T-helper 22 cell (primary cell): Measurements from ENCODE around the gene CAPRIN2.

Experiments
- DNase-seq: peaks from one replicate; pipeline ENCODE4 v3.0.0-alpha.2; 2020; ENCODE audit warnings: low read depth

CAPRIN2 gene

GRCh38 chr12:30764251-30764650 lies 9.5 kb upstream of the CAPRIN2 start:
- no peak for DNase-seq

DNA sequence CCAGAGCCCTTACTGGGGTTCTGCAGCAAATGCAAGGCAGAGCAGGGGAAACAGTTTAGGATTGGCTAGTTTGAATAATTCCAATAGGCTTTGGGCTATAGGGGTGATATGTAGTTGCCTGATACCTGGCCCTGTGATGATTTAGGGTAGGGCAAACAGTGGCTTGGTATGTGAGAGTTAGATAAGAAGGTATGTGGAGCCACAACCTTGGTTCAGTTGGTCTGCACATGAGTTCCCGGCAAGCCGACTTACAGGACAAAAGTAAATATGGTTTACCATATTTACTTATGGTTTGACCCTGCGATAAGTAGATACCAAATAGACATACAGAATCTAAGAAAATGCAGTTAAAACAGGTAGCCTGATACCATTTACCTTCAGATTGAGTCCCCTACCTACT lies 8.3 kb upstream of the CAPRIN2 start:
- DNase-seq = no peak

DNA sequence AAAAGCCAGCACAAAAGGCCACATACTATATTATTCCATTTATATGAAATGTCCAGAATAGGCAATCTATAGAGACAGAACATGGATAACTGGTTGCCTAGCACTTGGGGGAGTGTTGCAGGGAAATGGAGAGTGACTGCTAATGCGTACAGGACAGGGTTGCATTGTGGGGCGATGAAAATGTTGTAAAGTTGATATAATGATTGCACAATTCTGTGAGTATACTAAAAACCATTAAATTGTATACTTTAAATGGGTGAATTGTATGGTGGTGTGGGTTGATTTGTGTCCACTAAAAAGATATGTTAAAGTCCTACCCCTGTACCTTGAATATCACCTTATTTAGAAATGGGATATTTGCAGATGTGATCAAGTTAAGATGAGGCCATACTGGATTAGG lies 7.0 kb upstream of the CAPRIN2 start:
- no peak for DNase-seq

GRCh38 chr12:30757316-30757715 lies 2.6 kb upstream of the CAPRIN2 start:
- DNase-seq = no peak

DNA sequence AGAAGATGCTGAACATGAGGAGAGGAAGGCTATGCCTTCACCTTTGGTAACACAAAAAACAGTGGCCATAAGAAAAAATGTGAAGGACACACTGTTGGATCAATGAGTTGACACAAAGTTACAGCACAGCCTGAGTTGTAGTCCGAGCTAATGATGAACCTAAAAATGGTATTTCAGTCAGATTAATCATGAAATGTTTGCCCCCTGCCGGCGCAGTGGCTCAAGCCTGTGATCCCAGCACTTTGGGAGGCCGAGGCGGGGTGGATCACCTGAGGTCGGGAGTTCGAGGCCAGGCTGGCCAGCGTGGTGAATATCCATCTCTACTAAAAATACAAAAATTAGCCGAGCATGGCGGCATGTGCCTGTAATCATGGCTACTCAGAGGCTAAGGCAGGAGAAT lies 1.3 kb upstream of the CAPRIN2 start:
- DNase-seq = no peak

GRCh38 chr12:30755395-30755762 lies 628 bp upstream of the CAPRIN2 start:
- no peak for DNase-seq

GRCh38 chr12:30754383-30754749 lies 385 bp downstream of the CAPRIN2 start:
- DNase-seq = no peak

DNA sequence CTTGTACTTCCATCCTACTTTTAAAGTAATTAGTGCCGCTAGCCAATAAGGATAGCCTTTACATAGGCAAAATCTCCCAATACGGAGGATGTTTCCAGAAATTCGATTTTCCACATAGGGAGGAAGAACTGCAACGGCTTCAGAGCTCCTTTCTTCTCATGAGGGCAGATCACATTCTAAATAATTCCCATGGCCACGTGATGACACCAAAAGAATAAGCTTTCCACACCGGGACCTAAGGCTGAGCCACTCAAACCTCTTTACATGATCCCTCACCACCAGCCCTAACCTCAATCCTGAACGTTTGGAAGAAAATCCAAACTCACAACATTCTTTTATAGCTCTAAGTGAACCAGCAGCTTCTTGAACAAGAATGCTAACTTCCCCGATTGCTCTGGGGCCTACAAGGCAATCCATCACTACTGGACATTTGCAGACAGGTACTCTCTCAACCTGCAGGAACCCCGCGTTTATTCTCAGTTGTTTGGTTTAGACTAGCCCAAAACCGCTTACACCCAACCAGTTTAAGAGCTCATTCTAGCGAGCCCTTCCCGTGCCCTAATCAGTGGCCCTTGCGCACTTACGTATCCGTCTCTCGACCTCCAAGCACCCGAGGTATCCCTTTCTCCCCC lies 884 bp downstream of the CAPRIN2 start:
- DNase-seq = no peak

DNA sequence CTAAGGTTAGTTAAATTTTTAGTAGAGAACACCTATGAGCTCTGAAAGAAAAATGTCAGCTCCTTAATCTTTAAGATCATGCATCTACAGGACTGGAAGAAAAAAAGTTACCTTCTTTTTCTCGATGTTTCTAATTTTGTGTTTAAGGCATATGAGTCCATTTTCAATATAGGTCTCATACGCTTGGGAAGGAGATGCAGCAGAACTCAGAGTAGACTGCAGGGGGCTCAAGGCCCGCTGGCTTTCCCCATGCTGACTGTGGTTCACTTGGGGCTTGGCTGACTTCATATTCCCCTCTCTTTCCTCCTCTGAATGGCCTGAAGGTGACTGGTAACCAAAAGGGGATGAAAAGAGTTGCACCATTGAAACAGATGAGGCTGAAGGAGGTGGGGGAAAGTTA lies 1.5 kb downstream of the CAPRIN2 start:
- DNase-seq = no peak

DNA sequence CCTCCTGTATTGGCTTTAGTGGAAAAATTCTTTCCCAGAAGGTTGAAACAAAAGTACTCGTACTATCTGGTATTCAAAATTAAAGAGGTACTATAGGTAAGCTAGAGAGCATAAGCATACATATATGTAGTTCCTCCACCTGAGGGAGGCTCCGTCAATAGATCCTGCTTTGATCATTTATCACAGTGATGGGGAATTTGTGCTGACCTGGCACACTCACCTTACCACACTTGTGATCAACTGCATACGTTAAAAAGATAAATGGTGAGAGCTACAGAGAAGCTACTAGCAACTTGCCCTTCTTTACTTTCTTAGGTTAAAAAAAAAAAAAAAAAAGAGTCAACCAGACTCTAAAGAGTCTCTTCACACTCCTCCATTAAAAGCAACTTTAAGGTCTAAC lies 2.5 kb downstream of the CAPRIN2 start:
- DNase-seq = no peak

- DNase-seq = no peak
Measured at GRCh38 chr12:30748147-30748546, 6.6 kb downstream of the CAPRIN2 start.

DNA sequence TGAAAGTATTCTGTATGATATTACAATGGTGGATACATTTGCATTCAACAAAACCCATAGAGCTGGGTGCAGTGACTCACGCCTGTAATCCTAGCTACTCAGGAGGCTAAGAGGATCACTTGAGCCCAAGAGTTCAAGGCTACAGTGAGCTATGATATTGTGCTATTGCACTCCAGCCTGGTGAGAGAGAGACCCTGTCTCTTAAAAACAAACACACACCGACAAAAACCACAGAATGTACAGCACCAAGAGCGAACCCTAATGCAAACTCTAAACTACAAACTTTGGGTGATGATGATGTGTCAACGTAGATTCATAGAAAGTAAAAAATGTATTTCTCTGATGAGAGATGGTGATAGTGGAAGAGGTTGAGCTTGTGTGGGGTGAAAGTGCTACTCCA lies 8.6 kb downstream of the CAPRIN2 start:
- no peak for DNase-seq

DNA sequence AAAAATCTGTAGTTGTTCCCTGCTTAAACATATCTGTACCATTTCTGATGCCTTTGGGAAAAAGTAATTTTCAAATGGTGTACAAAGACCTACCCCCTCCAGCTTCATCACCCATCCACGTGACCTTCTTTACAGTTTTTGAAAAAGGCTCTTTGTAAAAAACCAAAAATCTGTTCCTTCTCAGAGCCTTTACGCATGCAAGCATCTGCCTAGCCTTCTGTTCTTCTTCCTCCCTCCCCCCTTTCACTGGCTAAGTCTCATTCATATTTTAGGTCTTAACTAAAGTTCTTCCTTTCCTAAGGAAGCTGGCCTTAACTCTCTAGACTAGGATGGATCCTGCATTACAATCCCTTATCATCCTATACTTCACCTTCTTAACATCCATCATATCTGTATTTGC lies 10.4 kb downstream of the CAPRIN2 start:
- no peak for DNase-seq

- DNase-seq = no peak
Measured at GRCh38 chr12:30740274-30740673, 14.5 kb downstream of the CAPRIN2 start.

GRCh38 chr12:30739020-30739419 lies 15.7 kb downstream of the CAPRIN2 start:
- no peak for DNase-seq

DNA sequence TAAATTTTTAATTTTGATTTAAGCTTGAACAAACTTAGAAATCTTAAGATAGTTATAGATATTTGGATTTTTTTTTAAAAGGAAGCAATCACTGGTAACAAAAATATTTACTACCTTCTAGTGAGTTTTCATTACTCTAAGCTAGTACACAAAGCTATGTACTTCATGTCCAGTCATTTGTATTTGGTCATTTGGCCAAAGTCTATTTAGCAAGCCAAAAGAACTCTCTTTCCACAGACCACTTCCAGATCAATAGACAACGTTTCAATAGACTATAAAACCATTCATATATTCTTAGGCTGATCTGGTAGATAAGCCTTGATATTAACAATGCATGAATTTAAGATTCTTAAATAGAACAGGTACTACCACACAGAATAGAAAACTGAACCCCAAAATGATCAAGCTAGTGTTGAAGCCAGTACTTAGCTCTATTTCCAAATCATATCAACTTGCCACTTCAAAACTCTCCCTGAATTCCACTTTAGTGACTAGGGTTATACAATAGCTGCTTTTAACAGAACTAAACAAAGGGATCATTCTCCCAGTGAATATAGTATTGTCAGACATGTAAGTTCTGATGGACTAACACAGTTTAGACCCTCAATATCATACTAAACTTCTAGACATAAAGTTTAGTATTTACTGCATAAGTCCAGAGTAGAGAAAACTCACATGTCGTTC lies 21.7 kb downstream of the CAPRIN2 start:
- DNase-seq = no peak

- DNase-seq = no peak
Measured at GRCh38 chr12:30730011-30730410, 24.7 kb downstream of the CAPRIN2 start.

- no peak for DNase-seq
Measured at GRCh38 chr12:30729547-30729946, 25.2 kb downstream of the CAPRIN2 start.

- no peak for DNase-seq
Measured at GRCh38 chr12:30726647-30727046, 28.1 kb downstream of the CAPRIN2 start.

- DNase-seq = no peak
Measured at GRCh38 chr12:30725739-30726138, 29.0 kb downstream of the CAPRIN2 start.

- no peak for DNase-seq
Measured at GRCh38 chr12:30719060-30719459, 35.7 kb downstream of the CAPRIN2 start.

- no peak for DNase-seq
Measured at GRCh38 chr12:30707613-30708342, 47.0 kb downstream of the CAPRIN2 start.

GRCh38 chr12:30706476-30706875 lies 48.3 kb downstream of the CAPRIN2 start:
- DNase-seq = no peak

- no peak for DNase-seq
Measured at GRCh38 chr12:30701056-30701455, 53.7 kb downstream of the CAPRIN2 start.
